Measurements from ENCODE around the gene TBCD.

Gene TBCD

GRCh38 chr17:82927661-82928601, 176.1 kb downstream of the TBCD start:
- DNase-seq: no peak

GRCh38 chr17:82929011-82929622, 177.3 kb downstream of the TBCD start:
- DNase-seq: no peak

GRCh38 chr17:82929676-82930042, 177.8 kb downstream of the TBCD start:
- DNase-seq: no peak

GRCh38 chr17:82930043-82930923, 178.4 kb downstream of the TBCD start:
- no peak for DNase-seq

- DNase-seq: no peak
These were observed 179.2 kb downstream of the TBCD start for GRCh38 chr17:82930924-82931698.

- DNase-seq: no peak
These were observed 180.0 kb downstream of the TBCD start for GRCh38 chr17:82931699-82932517.

GRCh38 chr17:82932518-82933310, 180.8 kb downstream of the TBCD start:
- DNase-seq: no peak

GRCh38 chr17:82933911-82934310, 182.0 kb downstream of the TBCD start:
- no peak for DNase-seq

- no peak for DNase-seq
These were observed 184.3 kb downstream of the TBCD start for GRCh38 chr17:82935966-82936767.

- DNase-seq: no peak
These were observed 184.9 kb downstream of the TBCD start for GRCh38 chr17:82936768-82937171.

GRCh38 chr17:82937411-82938371, 185.8 kb downstream of the TBCD start:
- DNase-seq: no peak

GRCh38 chr17:82938486-82938872, 186.6 kb downstream of the TBCD start:
- no peak for DNase-seq

GRCh38 chr17:82938873-82939620, 187.2 kb downstream of the TBCD start:
- no peak for DNase-seq

GRCh38 chr17:82939621-82940135, 187.8 kb downstream of the TBCD start:
- no peak for DNase-seq

GRCh38 chr17:82940226-82941020, 188.6 kb downstream of the TBCD start:
- DNase-seq: no peak
